IMR-90 (cell line): ENCODE data around the gene INIP. TPM values are rescaled to one million over a fixed set of nuclear protein-coding genes. Genes with fewer than 3 reads are reported as not detected.

Experiments
- ATAC-seq: fragments of 200-7000 bp; cut with Tn5 transposase; 2 replicates; pipeline ENCODE4 v1.9.1; 2020; ENCODE audit warnings: low read depth, mild to moderate bottlenecking, moderate library complexity
- BruUV-seq: library from RNA; stranded (reverse); fragments of 400-500 nt; replicated peaks from 2 replicates; lab custom pipeline; 2021; lab: Mats Ljungman, UMichigan
- CTCF ChIA-PET: fragments of 300-600 bp; formaldehyde crosslinking; extraction: SDS; loops from one replicate; lab custom pipeline; 2021; ENCODE audit warnings: antibody characterized with exemption; lab: Yijun Ruan, JAX
- POLR2A ChIA-PET: fragments of 300-600 bp; sonication (Branson Sonifier 250); formaldehyde crosslinking; loops from one replicate; lab custom pipeline; 2022; ENCODE audit warnings: antibody characterized with exemption; ENCODE audit not compliant: unreplicated experiment; lab: Charles Lee
- DNase-seq: peaks from one replicate; pipeline ENCODE4 v3.0.0; 2013
- H2AFZ ChIP-seq: replicated peaks from 2 replicates; pipeline ENCODE3; 2013; ENCODE audit warnings: low read length, mild to moderate bottlenecking; ENCODE audit not compliant: poor library complexity
- H2AK5ac ChIP-seq: 2 replicates; pipeline ENCODE4 v1.6.1; 2013; ENCODE audit warnings: low read depth, low read length, inconsistent platforms
- H2AK9ac ChIP-seq: replicated peaks from 2 replicates; pipeline ENCODE3; 2013; ENCODE audit warnings: mild to moderate bottlenecking, low read depth, low read length, moderate library complexity; ENCODE audit not compliant: poor library complexity
- H2BK120ac ChIP-seq: 2 replicates; pipeline ENCODE4 v1.6.1; 2013; ENCODE audit warnings: low read depth, low read length, inconsistent platforms
- H2BK15ac ChIP-seq: 3 replicates; pipeline ENCODE4 v1.6.1; 2013; ENCODE audit warnings: low read depth, low read length, inconsistent platforms
- H2BK20ac ChIP-seq: 2 replicates; pipeline ENCODE4 v1.6.1; 2013; ENCODE audit warnings: low read depth, mild to moderate bottlenecking, inconsistent platforms, low read length, moderate library complexity
- H2BK5ac ChIP-seq: 2 replicates; pipeline ENCODE4 v1.6.1; 2013; ENCODE audit warnings: mild to moderate bottlenecking, low read depth, low read length, inconsistent platforms; ENCODE audit not compliant: poor library complexity, severe bottlenecking
- H3K14ac ChIP-seq: replicated peaks from 2 replicates; pipeline ENCODE4 v1.6.1; 2013; ENCODE audit warnings: low read depth, low read length, inconsistent platforms
- H3K18ac ChIP-seq: 2 replicates; pipeline ENCODE4 v1.6.1; 2013; ENCODE audit warnings: low read depth, low read length, control low read depth
- H3K23ac ChIP-seq: 2 replicates; pipeline ENCODE4 v1.6.1; 2013; ENCODE audit warnings: low read depth, low read length, inconsistent platforms
- H3K27ac ChIP-seq: 2 replicates; pipeline ENCODE4 v1.5.1; 2013; ENCODE audit warnings: mild to moderate bottlenecking, control low read depth, low read length; ENCODE audit not compliant: insufficient read depth
- H3K27me3 ChIP-seq: 2 replicates; pipeline ENCODE4 v1.6.1; 2013; ENCODE audit warnings: low read length; ENCODE audit not compliant: control insufficient read depth, insufficient read depth
- H3K36me3 ChIP-seq: 2 replicates; pipeline ENCODE4 v1.6.1; 2013; ENCODE audit warnings: low read length, mixed read lengths; ENCODE audit not compliant: control insufficient read depth, insufficient read depth
- H3K4ac ChIP-seq: 2 replicates; pipeline ENCODE4 v1.6.1; 2013; ENCODE audit warnings: low read depth, low read length, inconsistent platforms
- H3K4me1 ChIP-seq: 2 replicates; pipeline ENCODE4 v1.6.1; 2013; ENCODE audit warnings: low read length, mixed read lengths; ENCODE audit not compliant: control insufficient read depth, insufficient read depth
- H3K4me2 ChIP-seq: 2 replicates; pipeline ENCODE4 v1.6.1; 2013; ENCODE audit warnings: low read depth, mild to moderate bottlenecking, control low read depth, low read length, moderate library complexity
- H3K4me3 ChIP-seq: 2 replicates; pipeline ENCODE4 v1.5.1; 2013; ENCODE audit warnings: low read depth, mild to moderate bottlenecking, control low read depth, low read length, moderate library complexity; ENCODE audit not compliant: insufficient read depth
- H3K56ac ChIP-seq: 2 replicates; pipeline ENCODE4 v1.6.1; 2013; ENCODE audit warnings: low read length, inconsistent platforms; ENCODE audit not compliant: insufficient read depth; ENCODE audit errors: extremely low read depth
- H3K79me1 ChIP-seq, 2 experiments: 2 replicates each; pipeline ENCODE4 v1.6.1; 2013; ENCODE audit warnings: low read length in 2 of 2, inconsistent platforms in 1 of 2, low read depth in 1 of 2
- H3K9ac ChIP-seq: 2 replicates; pipeline ENCODE4 v1.6.1; 2013; ENCODE audit warnings: low read depth, low read length, control low read depth
- H3K9me1 ChIP-seq: 2 replicates; pipeline ENCODE4 v1.6.1; 2013; ENCODE audit warnings: low read length, inconsistent platforms; ENCODE audit not compliant: insufficient read depth
- H3K9me3 ChIP-seq: 2 replicates; pipeline ENCODE4 v1.6.1; 2013; ENCODE audit warnings: low read length; ENCODE audit not compliant: control insufficient read depth, insufficient read depth
- H4K20me1 ChIP-seq: 2 replicates; pipeline ENCODE4 v1.6.1; 2013; ENCODE audit warnings: low read length, inconsistent platforms; ENCODE audit not compliant: insufficient read depth
- H4K5ac ChIP-seq: 2 replicates; pipeline ENCODE4 v1.6.1; 2013; ENCODE audit warnings: mild to moderate bottlenecking, low read depth, low read length, control low read depth
- H4K8ac ChIP-seq, 2 experiments: 2 replicates each; pipeline ENCODE4 v1.6.1; 2013; ENCODE audit warnings: low read depth in 2 of 2, low read length in 2 of 2, control low read depth in 1 of 2, inconsistent platforms in 1 of 2
- H4K91ac ChIP-seq: 2 replicates; pipeline ENCODE4 v1.6.1; 2013; ENCODE audit warnings: low read depth, low read length, inconsistent platforms; ENCODE audit not compliant: insufficient read depth
- BHLHE40 ChIP-seq: fragments of 150-350 bp; IDR thresholded peaks from 2 replicates; pipeline ENCODE4 v1.6.1; 2016; ENCODE audit warnings: mild to moderate bottlenecking, low read depth, low read length
- CEBPB ChIP-seq: IDR thresholded peaks from 2 replicates; pipeline ENCODE4 v1.6.1; 2012; ENCODE audit warnings: low read depth, low read length, improper control_type of control experiment
- CHD1 ChIP-seq: IDR thresholded peaks from 2 replicates; pipeline ENCODE4 v1.6.1; 2012; ENCODE audit warnings: low read depth, low read length, improper control_type of control experiment
- FOS ChIP-seq: fragments of 150-350 bp; IDR thresholded peaks from 2 replicates; pipeline ENCODE4 v1.6.1; 2016; ENCODE audit warnings: low read depth, low read length
- MAFK ChIP-seq: IDR thresholded peaks from 2 replicates; pipeline ENCODE4 v1.6.1; 2012; ENCODE audit warnings: low read depth, low read length, improper control_type of control experiment
- MAZ ChIP-seq: IDR thresholded peaks from 2 replicates; pipeline ENCODE4 v1.6.1; 2012; ENCODE audit warnings: low read depth, mild to moderate bottlenecking, low read length, improper control_type of control experiment, moderate library complexity, borderline replicate concordance
- MXI1 ChIP-seq: IDR thresholded peaks from 2 replicates; pipeline ENCODE4 v1.6.1; 2012; ENCODE audit warnings: low read depth, mild to moderate bottlenecking, low read length, moderate library complexity, borderline replicate concordance
- NFE2L2 ChIP-seq: fragments of 150-350 bp; IDR thresholded peaks from 2 replicates; pipeline ENCODE4 v1.6.1; 2016; ENCODE audit warnings: low read depth, mild to moderate bottlenecking, low read length
- POLR2A ChIP-seq: IDR thresholded peaks from 2 replicates; pipeline ENCODE4 v1.6.1; 2012; ENCODE audit warnings: mild to moderate bottlenecking, low read depth, low read length
- RAD21 ChIP-seq: IDR thresholded peaks from 2 replicates; pipeline ENCODE4 v1.6.1; 2012; ENCODE audit warnings: low read length, improper control_type of control experiment
- RCOR1 ChIP-seq: IDR thresholded peaks from 2 replicates; pipeline ENCODE4 v1.6.1; 2012; ENCODE audit warnings: mild to moderate bottlenecking, low read length, improper control_type of control experiment; ENCODE audit not compliant: insufficient replicate concordance
- RFX5 ChIP-seq: IDR thresholded peaks from 2 replicates; pipeline ENCODE4 v1.8.0; 2012; ENCODE audit warnings: low read depth, mild to moderate bottlenecking, low read length, moderate library complexity
- SMC3 ChIP-seq: fragments of 150-350 bp; IDR thresholded peaks from 2 replicates; pipeline ENCODE4 v1.6.1; 2016; ENCODE audit warnings: low read depth, mild to moderate bottlenecking, antibody characterized with exemption, low read length, moderate library complexity
- WGBS, 2 experiments: methylation state at CpG; one replicate each; pipeline versions ENCODE4 v1.1.5 to v1.1.7; 2013; ENCODE audit warnings: missing lambda C conversion rate in 2 of 2; ENCODE audit not compliant: insufficient read length in 1 of 2; ENCODE audit errors: extremely low coverage in 2 of 2; 5-methylcytosine and 5-hydroxymethylcytosine counted together
- dilution Hi-C: fragments of 300-500 bp; cut with HindIII; formaldehyde crosslinking; loops from one replicate; pipeline ENCODE4 v1.14.3; 2018; ENCODE audit warnings: low sequenced_read_pairs; ENCODE audit not compliant: unreplicated experiment
- in situ Hi-C: fragments of 300-500 bp; cut with MboI; formaldehyde crosslinking; loops from 3 replicates; pipeline ENCODE4 v1.14.3; 2019; ENCODE audit warnings: low sequenced_read_pairs, inconsistent platforms, mixed read lengths
- intact Hi-C: fragments of 100-400 bp; cut with micrococcal nuclease; formaldehyde crosslinking; loops from 2 replicates; pipeline ENCODE4 v1.10.0; 2022
- polyA plus RNA-seq, 3 experiments: library from polyadenylated mRNA; depleted of rRNA; stranded (reverse); fragments of >200 nt; gene quantifications; 2 replicates each; pipeline ENCODE4 v1.2.3, GENCODE V29; 2012; ENCODE audit warnings: low replicate concordance in 1 of 3
- total RNA-seq: library from RNA; depleted of rRNA; stranded (reverse); fragments of >200 nt; gene quantifications from 2 replicates; pipeline ENCODE4 v1.2.3, GENCODE V29; 2012
- TF ChIP-seq, protein P1 (sequence below): fragments of 150-350 bp; IDR thresholded peaks from 2 replicates; pipeline ENCODE4 v1.6.1; 2016; ENCODE audit warnings: low read depth, mild to moderate bottlenecking, low read length, moderate library complexity, borderline replicate concordance
- TF ChIP-seq, protein P2 (sequence below): conservative IDR thresholded peaks from 2 replicates; pipeline ENCODE4 v1.5.1; 2012; ENCODE audit warnings: mild to moderate bottlenecking, low read depth, low read length, improper control_type of control experiment

INIP gene
- total and polyA plus RNA-seq, 2 of the 4 experiments (the other 2 are of a cell fraction), result 11.1 to 15.4 TPM

DNA sequence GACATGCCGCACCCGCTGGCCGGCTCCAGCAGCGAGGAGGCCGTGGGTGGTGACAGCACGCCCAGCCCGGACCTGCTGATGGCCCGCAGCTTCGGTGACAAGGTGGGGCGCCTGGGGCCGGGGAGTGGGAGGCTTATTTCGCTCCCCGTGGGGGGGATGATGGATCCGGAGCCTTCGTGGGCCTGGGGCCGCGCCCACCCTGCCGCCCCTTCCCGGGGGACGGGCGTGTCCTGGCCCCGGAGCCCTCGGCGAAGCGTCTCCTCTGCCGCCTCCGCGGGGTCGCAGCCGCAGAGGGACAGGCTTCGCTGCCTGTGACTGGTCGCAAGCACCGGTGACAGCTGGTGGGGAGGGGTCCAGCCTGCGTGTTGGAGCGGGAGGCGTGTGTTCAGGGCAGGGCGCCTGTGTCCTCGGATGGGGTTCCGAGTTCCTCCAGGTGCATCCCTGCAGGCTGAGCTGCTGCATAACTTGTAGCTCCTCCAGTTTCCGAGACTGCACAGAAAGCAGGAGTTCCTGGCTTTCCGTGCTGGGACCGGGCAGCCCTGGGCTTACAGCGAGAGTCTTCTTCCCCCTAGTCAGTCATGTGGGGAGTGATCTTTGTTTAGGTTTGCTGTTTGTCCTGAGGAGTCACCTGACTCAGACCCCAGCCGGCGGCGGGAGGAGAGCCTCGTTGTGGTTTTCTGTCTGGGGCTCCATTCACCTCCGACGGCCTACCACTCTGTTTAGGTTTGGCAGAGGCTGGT lies 33.3 kb upstream of the INIP start:
- peak overlapping the region; percentile 85 for H3K4ac ChIP-seq
- peak overlapping the region; percentile 93 for H2AK5ac ChIP-seq
- peak overlapping the region; percentile 90 for H2AFZ ChIP-seq
- H4K8ac ChIP-seq, result peak overlapping the region in 1 of 2 experiments; percentile 55; a peak in 1 of 4 replicates
- H4K5ac ChIP-seq, result no peak overlapping the region
- no peak overlapping the region; the same call in 2 of the 3 replicates for H2BK15ac ChIP-seq
- H3K56ac ChIP-seq, result no peak overlapping the region
- intact Hi-C loops, result loop anchor here (5.0 kb wide), 4 partner anchors 34 to 151 kb away; partner anchors contain the start of gene INIP
- WGBS, 2 experiments, result 0% methylated on average over 12 of the region's 49 CpGs; no CpG with 5 or more reads in 1 of the 2 experiments
- peak overlapping the region; percentile 66 for H3K23ac ChIP-seq
- no peaks in the 10 kb centered on the region for H3K27me3 ChIP-seq
- no peaks in the 10 kb centered on the region for H3K9me3 ChIP-seq
- H3K9ac ChIP-seq, result peak overlapping the region; percentile 79
- H2BK5ac ChIP-seq, result peak overlapping the region; percentile 69
- no peak overlapping the region for H2BK20ac ChIP-seq
- peaks cover 27% of the 10 kb centered on the region for H3K9me1 ChIP-seq
- peak overlapping the region; percentile 91 for H3K4me2 ChIP-seq
- peaks cover 9 to 58% of the 10 kb centered on the region in 2 experiments for H3K79me1 ChIP-seq
- no TSS peak for BruUV-seq
- H3K27ac ChIP-seq, result peak overlapping the region; percentile 58
- H3K4me1 ChIP-seq, result peaks cover 22% of the 10 kb centered on the region
- in situ Hi-C loops, result no loop called here
- CTCF ChIA-PET, result interaction anchor here (0.6 to 0.7 kb wide), 2 partner anchors 34 to 152 kb away, joined by 3 to 4 read pairs; no protein-coding TSS in a partner anchor
- dilution Hi-C loops, result no loop called here
- H3K18ac ChIP-seq, result peak overlapping the region; percentile 62
- H3K36me3 ChIP-seq, result no peaks in the 10 kb centered on the region
- H4K91ac ChIP-seq, result peak overlapping the region; percentile 82
- peak overlapping the region; percentile 89 for H3K4me3 ChIP-seq
- POLR2A ChIA-PET, result no interaction called here
- H3K14ac ChIP-seq, result peak overlapping the region; percentile 38
- DNase-seq (peak; percentile 87), ATAC-seq (peak; percentile 22)
- peak overlapping the region; percentile 93 for H2AK9ac ChIP-seq
- H2BK120ac ChIP-seq, result peak overlapping the region; percentile 32; the same call in 1 of the 2 replicates
- H4K20me1 ChIP-seq, result peaks cover 22% of the 10 kb centered on the region; the same call in 1 of the 2 replicates
- TF ChIP-seq CHD1, result no peak
- TF ChIP-seq, protein P1, sequence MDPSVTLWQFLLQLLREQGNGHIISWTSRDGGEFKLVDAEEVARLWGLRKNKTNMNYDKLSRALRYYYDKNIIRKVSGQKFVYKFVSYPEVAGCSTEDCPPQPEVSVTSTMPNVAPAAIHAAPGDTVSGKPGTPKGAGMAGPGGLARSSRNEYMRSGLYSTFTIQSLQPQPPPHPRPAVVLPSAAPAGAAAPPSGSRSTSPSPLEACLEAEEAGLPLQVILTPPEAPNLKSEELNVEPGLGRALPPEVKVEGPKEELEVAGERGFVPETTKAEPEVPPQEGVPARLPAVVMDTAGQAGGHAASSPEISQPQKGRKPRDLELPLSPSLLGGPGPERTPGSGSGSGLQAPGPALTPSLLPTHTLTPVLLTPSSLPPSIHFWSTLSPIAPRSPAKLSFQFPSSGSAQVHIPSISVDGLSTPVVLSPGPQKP, result no peak
- no peak for TF ChIP-seq MAZ
- TF ChIP-seq FOS, result no peak
- TF ChIP-seq, protein P2, sequence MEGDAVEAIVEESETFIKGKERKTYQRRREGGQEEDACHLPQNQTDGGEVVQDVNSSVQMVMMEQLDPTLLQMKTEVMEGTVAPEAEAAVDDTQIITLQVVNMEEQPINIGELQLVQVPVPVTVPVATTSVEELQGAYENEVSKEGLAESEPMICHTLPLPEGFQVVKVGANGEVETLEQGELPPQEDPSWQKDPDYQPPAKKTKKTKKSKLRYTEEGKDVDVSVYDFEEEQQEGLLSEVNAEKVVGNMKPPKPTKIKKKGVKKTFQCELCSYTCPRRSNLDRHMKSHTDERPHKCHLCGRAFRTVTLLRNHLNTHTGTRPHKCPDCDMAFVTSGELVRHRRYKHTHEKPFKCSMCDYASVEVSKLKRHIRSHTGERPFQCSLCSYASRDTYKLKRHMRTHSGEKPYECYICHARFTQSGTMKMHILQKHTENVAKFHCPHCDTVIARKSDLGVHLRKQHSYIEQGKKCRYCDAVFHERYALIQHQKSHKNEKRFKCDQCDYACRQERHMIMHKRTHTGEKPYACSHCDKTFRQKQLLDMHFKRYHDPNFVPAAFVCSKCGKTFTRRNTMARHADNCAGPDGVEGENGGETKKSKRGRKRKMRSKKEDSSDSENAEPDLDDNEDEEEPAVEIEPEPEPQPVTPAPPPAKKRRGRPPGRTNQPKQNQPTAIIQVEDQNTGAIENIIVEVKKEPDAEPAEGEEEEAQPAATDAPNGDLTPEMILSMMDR, result no peak
- TF ChIP-seq RFX5, result no peak
- 0 out of 2 replicates have a peak, but pooled peaks have one; percentile 36 for TF ChIP-seq MXI1
- TF ChIP-seq NFE2L2, result no peak
- no peak for TF ChIP-seq CEBPB
- TF ChIP-seq RCOR1, result no peak
- TF ChIP-seq SMC3, result no peak
- TF ChIP-seq MAFK, result no peak
- TF ChIP-seq POLR2A, result peak; percentile 62
- peak; percentile 23 for TF ChIP-seq RAD21
- peak; percentile 37 for TF ChIP-seq BHLHE40
